Amniotic epithelial cell (primary cell): ENCODE results near the gene MED15.
"Not testable (repeated sequence)": the region's sequence is repeated elsewhere in the genome, so short reads cannot be mapped to it uniquely, and the experiment has no call there.

ENCODE experiments used
- DNase-seq: peaks from one replicate; pipeline ENCODE4 v3.0.0-alpha.2; 2010; ENCODE audit warnings: low read depth

Gene MED15

GRCh38 chr22:20584029-20584871 lies 76.8 kb downstream of the MED15 start:
- no peak for DNase-seq

GRCh38 chr22:20584872-20585638 lies 77.6 kb downstream of the MED15 start:
- DNase-seq: no peak

GRCh38 chr22:20585639-20586402 lies 78.4 kb downstream of the MED15 start:
- no peak for DNase-seq

- no peak for DNase-seq
Observed at GRCh38 chr22:20586403-20586745, 79.0 kb downstream of the MED15 start.

- DNase-seq: no peak
Observed at GRCh38 chr22:20587206-20587958, 80.0 kb downstream of the MED15 start.

- DNase-seq: no peak
Observed at GRCh38 chr22:20588092-20588842, 80.9 kb downstream of the MED15 start.

- no peak for DNase-seq
Observed at GRCh38 chr22:20588843-20589581, 81.6 kb downstream of the MED15 start.

- no peak for DNase-seq
Observed at GRCh38 chr22:20589614-20590476, 82.4 kb downstream of the MED15 start.

GRCh38 chr22:20590477-20591294 lies 83.3 kb downstream of the MED15 start:
- DNase-seq: no peak

GRCh38 chr22:20591295-20591645 lies 83.9 kb downstream of the MED15 start:
- DNase-seq: no peak

GRCh38 chr22:20591660-20592310 lies 84.4 kb downstream of the MED15 start:
- no peak for DNase-seq

GRCh38 chr22:20594038-20594437 lies 86.6 kb downstream of the MED15 start:
- DNase-seq: not testable (repeated sequence)

- DNase-seq: not testable (repeated sequence)
Observed at GRCh38 chr22:20594486-20594885, 87.1 kb downstream of the MED15 start.

- no peak for DNase-seq
Observed at GRCh38 chr22:20595461-20595860, 88.1 kb downstream of the MED15 start.

- DNase-seq: no peak
Observed at GRCh38 chr22:20599117-20599516, 91.7 kb downstream of the MED15 start.

- DNase-seq: no peak
Observed at GRCh38 chr22:20600137-20600673, 92.8 kb downstream of the MED15 start.

- DNase-seq: no peak
Observed at GRCh38 chr22:20601308-20601707, 93.9 kb downstream of the MED15 start.
